ENCODE data around the gene LACTB.
A peak's percentile ranks its signal among the peaks of the same experiment; 100 is the strongest.

LACTB gene

GRCh38 chr15:63157118-63157843 lies 35.6 kb downstream of the LACTB start, which contains the start of gene RPS27L (continued):
- peak; percentile 78 for TF ChIP-seq ZNF660 (tag by site-specific recombination; IDR thresholded peaks at IDR 0.05)
- TF ChIP-seq PRDM10 (tag by site-specific recombination; IDR thresholded peaks at IDR 0.05): peak; percentile 35; the same call in 1 of the 2 replicates
- peak; percentile 69; the same call in 1 of the 2 replicates for TF ChIP-seq ZNF324 (tag by site-specific recombination; IDR thresholded peaks at IDR 0.05)
- no peak for TF ChIP-seq ZNF138 (tag by site-specific recombination; IDR thresholded peaks at IDR 0.05; ENCODE audit: borderline replicate concordance)
- TF ChIP-seq, protein P1, sequence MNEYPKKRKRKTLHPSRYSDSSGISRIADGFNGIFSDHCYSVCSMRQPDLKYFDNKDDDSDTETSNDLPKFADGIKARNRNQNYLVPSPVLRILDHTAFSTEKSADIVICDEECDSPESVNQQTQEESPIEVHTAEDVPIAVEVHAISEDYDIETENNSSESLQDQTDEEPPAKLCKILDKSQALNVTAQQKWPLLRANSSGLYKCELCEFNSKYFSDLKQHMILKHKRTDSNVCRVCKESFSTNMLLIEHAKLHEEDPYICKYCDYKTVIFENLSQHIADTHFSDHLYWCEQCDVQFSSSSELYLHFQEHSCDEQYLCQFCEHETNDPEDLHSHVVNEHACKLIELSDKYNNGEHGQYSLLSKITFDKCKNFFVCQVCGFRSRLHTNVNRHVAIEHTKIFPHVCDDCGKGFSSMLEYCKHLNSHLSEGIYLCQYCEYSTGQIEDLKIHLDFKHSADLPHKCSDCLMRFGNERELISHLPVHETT (tag by site-specific recombination; IDR thresholded peaks at IDR 0.05): peak; percentile 40; the same call in 1 of the 2 replicates
- TF ChIP-seq ZSCAN30 (tag by site-specific recombination; IDR thresholded peaks at IDR 0.05): peak; percentile 55
- TF ChIP-seq TRIM28 (IDR thresholded peaks at IDR 0.05; ENCODE audit: borderline replicate concordance, low read length): peak; percentile 77; the same call in 1 of the 2 replicates
- no peak for TF ChIP-seq ZNF558 (tag by site-specific recombination; IDR thresholded peaks at IDR 0.05)
- no peak for TF ChIP-seq ZNF48 (tag by site-specific recombination; IDR thresholded peaks at IDR 0.05)
- TF ChIP-seq KLF16 (tag by site-specific recombination; IDR thresholded peaks at IDR 0.05): peak; percentile 75; the same call in 1 of the 2 replicates
- no peak; the same call in 1 of the 2 replicates for TF ChIP-seq ZNF341 (tag by site-specific recombination; IDR thresholded peaks at IDR 0.05; ENCODE audit: low read depth)
- TF ChIP-seq HOXC10 (CRISPR knock-in tag; IDR thresholded peaks at IDR 0.05): no peak
- TF ChIP-seq, protein P2, sequence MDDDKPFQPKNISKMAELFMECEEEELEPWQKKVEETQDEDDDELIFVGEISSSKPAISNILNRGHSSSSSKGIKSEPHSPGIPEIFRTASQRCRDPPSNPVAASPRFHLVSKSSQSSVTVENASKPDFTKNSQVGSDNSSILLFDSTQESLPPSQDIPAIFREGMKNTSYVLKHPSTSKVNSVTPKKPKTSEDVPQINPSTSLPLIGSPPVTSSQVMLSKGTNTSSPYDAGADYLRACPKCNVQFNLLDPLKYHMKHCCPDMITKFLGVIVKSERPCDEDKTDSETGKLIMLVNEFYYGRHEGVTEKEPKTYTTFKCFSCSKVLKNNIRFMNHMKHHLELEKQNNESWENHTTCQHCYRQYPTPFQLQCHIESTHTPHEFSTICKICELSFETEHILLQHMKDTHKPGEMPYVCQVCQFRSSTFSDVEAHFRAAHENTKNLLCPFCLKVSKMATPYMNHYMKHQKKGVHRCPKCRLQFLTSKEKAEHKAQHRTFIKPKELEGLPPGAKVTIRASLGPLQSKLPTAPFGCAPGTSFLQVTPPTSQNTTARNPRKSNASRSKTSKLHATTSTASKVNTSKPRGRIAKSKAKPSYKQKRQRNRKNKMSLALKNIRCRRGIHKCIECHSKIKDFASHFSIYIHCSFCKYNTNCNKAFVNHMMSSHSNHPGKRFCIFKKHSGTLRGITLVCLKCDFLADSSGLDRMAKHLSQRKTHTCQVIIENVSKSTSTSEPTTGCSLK (tag by site-specific recombination; IDR thresholded peaks at IDR 0.05): no peak
- no peak for TF ChIP-seq RBAK (tag by site-specific recombination; IDR thresholded peaks at IDR 0.05)
- peak; percentile 81; the same call in 1 of the 2 replicates for TF ChIP-seq ZNF561 (tag by site-specific recombination; IDR thresholded peaks at IDR 0.05; ENCODE audit: borderline replicate concordance)
- TF ChIP-seq WT1 (tag by site-specific recombination; IDR thresholded peaks at IDR 0.05): peak; percentile 43; the same call in 1 of the 2 replicates
- TF ChIP-seq ZNF747 (tag by site-specific recombination; IDR thresholded peaks at IDR 0.05): no peak
- no peak for TF ChIP-seq ZNF239 (tag by site-specific recombination; IDR thresholded peaks at IDR 0.05)
- TF ChIP-seq ZNF132 (tag by site-specific recombination; IDR thresholded peaks at IDR 0.05; ENCODE audit: borderline replicate concordance): no peak
- peak; percentile 50; the same call in 1 of the 2 replicates for TF ChIP-seq OVOL3 (tag by site-specific recombination; IDR thresholded peaks at IDR 0.05)
- TF ChIP-seq ZBTB7A (tag by site-specific recombination; IDR thresholded peaks at IDR 0.05; ENCODE audit: low read depth): no peak
- TF ChIP-seq ZNF488 (tag by site-specific recombination; IDR thresholded peaks at IDR 0.05): no peak
- no peak for TF ChIP-seq ZNF404 (tag by site-specific recombination; IDR thresholded peaks at IDR 0.05)
- peak; percentile 76 for TF ChIP-seq ZNF600 (tag by site-specific recombination; IDR thresholded peaks at IDR 0.05)
- peak; percentile 85 for TF ChIP-seq ZNF2 (tag by site-specific recombination; IDR thresholded peaks at IDR 0.05)
- no peak for TF ChIP-seq ZNF221 (tag by site-specific recombination; IDR thresholded peaks at IDR 0.05; ENCODE audit: borderline replicate concordance)
- TF ChIP-seq PRDM6 (tag by site-specific recombination; IDR thresholded peaks at IDR 0.05): no peak
